ENCODE results near the gene ARSB.

DNA sequence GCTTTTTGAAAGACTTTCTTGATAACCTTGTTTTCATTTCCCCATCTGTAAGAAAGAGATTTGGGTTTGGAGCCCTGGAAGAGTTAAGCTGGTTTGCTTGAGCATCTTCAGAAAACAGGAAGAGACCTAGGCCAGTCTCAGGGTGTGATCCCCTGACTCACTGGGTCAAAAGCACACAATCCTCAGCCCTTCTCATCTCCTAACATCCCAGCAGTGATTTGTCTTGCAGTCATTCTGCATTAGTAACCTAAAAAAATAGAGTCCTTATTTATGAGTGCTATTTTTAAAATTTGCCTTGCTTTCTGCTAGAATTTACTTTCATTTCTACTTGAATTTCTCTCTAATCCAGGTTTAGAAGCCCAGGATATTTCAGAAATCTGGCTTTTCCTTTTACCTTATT lies 16.4 kb upstream of the ARSB start:
- TF ChIP-seq, protein P1, sequence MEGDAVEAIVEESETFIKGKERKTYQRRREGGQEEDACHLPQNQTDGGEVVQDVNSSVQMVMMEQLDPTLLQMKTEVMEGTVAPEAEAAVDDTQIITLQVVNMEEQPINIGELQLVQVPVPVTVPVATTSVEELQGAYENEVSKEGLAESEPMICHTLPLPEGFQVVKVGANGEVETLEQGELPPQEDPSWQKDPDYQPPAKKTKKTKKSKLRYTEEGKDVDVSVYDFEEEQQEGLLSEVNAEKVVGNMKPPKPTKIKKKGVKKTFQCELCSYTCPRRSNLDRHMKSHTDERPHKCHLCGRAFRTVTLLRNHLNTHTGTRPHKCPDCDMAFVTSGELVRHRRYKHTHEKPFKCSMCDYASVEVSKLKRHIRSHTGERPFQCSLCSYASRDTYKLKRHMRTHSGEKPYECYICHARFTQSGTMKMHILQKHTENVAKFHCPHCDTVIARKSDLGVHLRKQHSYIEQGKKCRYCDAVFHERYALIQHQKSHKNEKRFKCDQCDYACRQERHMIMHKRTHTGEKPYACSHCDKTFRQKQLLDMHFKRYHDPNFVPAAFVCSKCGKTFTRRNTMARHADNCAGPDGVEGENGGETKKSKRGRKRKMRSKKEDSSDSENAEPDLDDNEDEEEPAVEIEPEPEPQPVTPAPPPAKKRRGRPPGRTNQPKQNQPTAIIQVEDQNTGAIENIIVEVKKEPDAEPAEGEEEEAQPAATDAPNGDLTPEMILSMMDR (IDR thresholded peaks at IDR 0.05) = no peak
- TF ChIP-seq POLR2AphosphoS5 (IDR thresholded peaks at IDR 0.05) = no peak
- no peak for TF ChIP-seq POLR2A (IDR thresholded peaks at IDR 0.05)
